Activated naive CD4-positive, alpha-beta T cell treated with anti-CD3 and anti-CD28 coated beads for 36 hours (primary cell): Measurements from ENCODE around the gene ZNF174. TPM values are rescaled to one million over a fixed set of nuclear protein-coding genes. Genes with fewer than 3 reads are reported as not detected.

ENCODE experiments used
- CTCF ChIA-PET: fragments of 350-600 bp; sonication (Branson Sonifier 250); formaldehyde crosslinking; loops from one replicate; lab custom pipeline; 2021; ENCODE audit warnings: antibody characterized with exemption; lab: Charles Lee
- DNase-seq: peaks from one replicate; pipeline ENCODE4 v3.0.0-alpha.2; 2020
- H3K27ac Mint-ChIP-seq: one replicate; pipeline ENCODE4 v1.8.0; 2021; ENCODE audit warnings: mild to moderate bottlenecking, mixed read lengths
- H3K27me3 Mint-ChIP-seq: one replicate; pipeline ENCODE4 v1.8.0; 2021; ENCODE audit warnings: low read depth, mixed read lengths
- H3K36me3 Mint-ChIP-seq: one replicate; pipeline ENCODE4 v1.8.0; 2021; ENCODE audit warnings: low read depth, mixed read lengths
- H3K4me1 Mint-ChIP-seq: one replicate; pipeline ENCODE4 v1.8.0; 2021; ENCODE audit warnings: low read depth, mixed read lengths
- H3K4me3 Mint-ChIP-seq: one replicate; pipeline ENCODE4 v1.8.0; 2021; ENCODE audit warnings: mild to moderate bottlenecking, moderate library complexity, mixed read lengths
- H3K9me3 Mint-ChIP-seq: one replicate; pipeline ENCODE4 v1.8.0; 2021; ENCODE audit warnings: mixed read lengths
- intact Hi-C: fragments of 100-400 bp; cut with micrococcal nuclease; formaldehyde crosslinking; loops from one replicate; pipeline ENCODE4 v1.15.1; 2023
- total RNA-seq, 2 experiments: library from RNA; stranded (reverse); gene quantifications; one replicate each; pipeline ENCODE4 v1.2.3, GENCODE V29; 2021

Gene ZNF174
- total RNA-seq, 2 experiments from 2014 or later: 5.8 to 6.3 TPM

- Mint-ChIP-seq H3K27me3 (no peaks in the 10 kb centered on the region), H3K36me3 (peaks cover 4% of the 10 kb centered on the region), H3K27ac (no peak overlapping the region), H3K4me3 (no peak overlapping the region), H3K4me1 (peaks cover 13% of the 10 kb centered on the region), H3K9me3 (no peaks in the 10 kb centered on the region)
- DNase-seq: no peak
- intact Hi-C loops: no loop called here
- CTCF ChIA-PET: interaction anchor here (1.1 kb wide), 1 partner anchor 11 kb away, joined by 3 read pairs; the partner anchor contains the start of genes NAA60 and ZNF597
Observed at GRCh38 chr16:3454093-3454492, 53.1 kb downstream of the ZNF174 start.

GRCh38 chr16:3454631-3455147, 53.7 kb downstream of the ZNF174 start:
- DNase-seq: no peak
- H3K36me3 Mint-ChIP-seq: peaks cover 4% of the 10 kb centered on the region
- CTCF ChIA-PET: interaction anchor here (1.1 kb wide), 1 partner anchor 11 kb away, joined by 3 read pairs; the partner anchor contains the start of genes NAA60 and ZNF597
- no peaks in the 10 kb centered on the region for H3K27me3 Mint-ChIP-seq
- no peak overlapping the region for H3K27ac Mint-ChIP-seq
- H3K4me1 Mint-ChIP-seq: peaks cover 19% of the 10 kb centered on the region
- intact Hi-C loops: loop anchor here (5.0 kb wide), 1 partner anchor 123 kb away; the partner anchor contains the start of gene NLRC3
- H3K4me3 Mint-ChIP-seq: no peak overlapping the region
- no peaks in the 10 kb centered on the region for H3K9me3 Mint-ChIP-seq

- H3K9me3 Mint-ChIP-seq: no peaks in the 10 kb centered on the region
- CTCF ChIA-PET: interaction anchor here (0.6 to 0.9 kb wide), 3 partner anchors 13 to 168 kb away, joined by 3 to 4 read pairs (median 3); no protein-coding TSS in a partner anchor
- no peaks in the 10 kb centered on the region for H3K27me3 Mint-ChIP-seq
- peaks cover 1% of the 10 kb centered on the region for H3K36me3 Mint-ChIP-seq
- peak overlapping the region; percentile 79 for H3K4me3 Mint-ChIP-seq
- DNase-seq: peak; percentile 91
- H3K4me1 Mint-ChIP-seq: peaks cover 44% of the 10 kb centered on the region
- H3K27ac Mint-ChIP-seq: peak overlapping the region; percentile 88
- intact Hi-C loops: loop anchor here (1.0 to 5.0 kb wide), 9 partner anchors 13 to 275 kb away; partner anchors contain the start of genes NLRC3, OR1F1, TIGD7 and ZNF174
Observed at GRCh38 chr16:3457434-3458252, 56.6 kb downstream of the ZNF174 start.

GRCh38 chr16:3458278-3458851, 57.4 kb downstream of the ZNF174 start:
- Mint-ChIP-seq H3K4me1 (peaks cover 44% of the 10 kb centered on the region), H3K9me3 (no peaks in the 10 kb centered on the region), H3K4me3 (peak overlapping the region; percentile 88), H3K27ac (peak overlapping the region; percentile 87), H3K27me3 (no peaks in the 10 kb centered on the region), H3K36me3 (peaks cover 1% of the 10 kb centered on the region)
- intact Hi-C loops: loop anchor here (1.0 to 5.0 kb wide), 3 partner anchors 119 to 276 kb away; partner anchors contain the start of gene NLRC3
- CTCF ChIA-PET: interaction anchor here (0.7 kb wide), 1 partner anchor 327 kb away, joined by 3 read pairs; no protein-coding TSS in a partner anchor
- DNase-seq: no peak

GRCh38 chr16:3458852-3459361, 57.9 kb downstream of the ZNF174 start:
- intact Hi-C loops: loop anchor here (1.0 to 5.0 kb wide), 3 partner anchors 118 to 276 kb away; partner anchors contain the start of gene NLRC3
- DNase-seq: no peak
- H3K36me3 Mint-ChIP-seq: peaks cover 1% of the 10 kb centered on the region
- CTCF ChIA-PET: interaction anchor here (0.7 kb wide), 1 partner anchor 327 kb away, joined by 3 read pairs; no protein-coding TSS in a partner anchor
- no peaks in the 10 kb centered on the region for H3K9me3 Mint-ChIP-seq
- H3K27me3 Mint-ChIP-seq: no peaks in the 10 kb centered on the region
- H3K27ac Mint-ChIP-seq: peak overlapping the region; percentile 87
- peaks cover 48% of the 10 kb centered on the region for H3K4me1 Mint-ChIP-seq
- peak overlapping the region; percentile 88 for H3K4me3 Mint-ChIP-seq

Other genes starting within 250 kb of the ZNF174 start
- gene OR1F1, start 213.0 kb upstream of the ZNF174 start, total RNA-seq: not detected
- 10 to 100 TPM in 1 of 2 experiments, 1 to 10 TPM in 1; 9.7 to 10.1 TPM for gene ZNF200, start 166.1 kb upstream of the ZNF174 start, total RNA-seq
- under 1 TPM; 0.07 TPM for gene MEFV, start 144.6 kb upstream of the ZNF174 start, total RNA-seq
- 10 to 100 TPM in 1 of 2 experiments, 1 to 10 TPM in 1; 9.1 to 12.2 TPM for gene ZNF263, start 117.7 kb upstream of the ZNF174 start, total RNA-seq
- 1 to 10 TPM; 3.8 to 4.1 TPM for gene TIGD7, start 95.8 kb upstream of the ZNF174 start, total RNA-seq
- gene ZNF75A, start 95.7 kb upstream of the ZNF174 start, total RNA-seq: 10 to 100 TPM; 10.5 to 12.4 TPM
- gene OR2C1, start 45.3 kb upstream of the ZNF174 start, total RNA-seq: not detected
- 1 to 10 TPM; 6.5 to 7.9 TPM for gene ZSCAN32, start 211 bp upstream of the ZNF174 start, total RNA-seq
- 1 to 10 TPM; 1.1 TPM for gene ZNF597, start 42.3 kb downstream of the ZNF174 start, total RNA-seq
- 10 to 100 TPM; 20.0 to 27.1 TPM for gene NAA60, start 42.5 kb downstream of the ZNF174 start, total RNA-seq
- not detected for gene C16orf90, start 94.3 kb downstream of the ZNF174 start, total RNA-seq
- gene CLUAP1, start 99.8 kb downstream of the ZNF174 start, total RNA-seq: 10 to 100 TPM; 12.1 to 13.9 TPM
- gene NLRC3, start 176.2 kb downstream of the ZNF174 start, total RNA-seq: 10 to 100 TPM; 14.4 TPM
- 10 to 100 TPM; 14.0 to 14.1 TPM for gene SLX4, start 210.4 kb downstream of the ZNF174 start, total RNA-seq